Measurements from ENCODE around the gene PDIA6.

Gene PDIA6, protein sequence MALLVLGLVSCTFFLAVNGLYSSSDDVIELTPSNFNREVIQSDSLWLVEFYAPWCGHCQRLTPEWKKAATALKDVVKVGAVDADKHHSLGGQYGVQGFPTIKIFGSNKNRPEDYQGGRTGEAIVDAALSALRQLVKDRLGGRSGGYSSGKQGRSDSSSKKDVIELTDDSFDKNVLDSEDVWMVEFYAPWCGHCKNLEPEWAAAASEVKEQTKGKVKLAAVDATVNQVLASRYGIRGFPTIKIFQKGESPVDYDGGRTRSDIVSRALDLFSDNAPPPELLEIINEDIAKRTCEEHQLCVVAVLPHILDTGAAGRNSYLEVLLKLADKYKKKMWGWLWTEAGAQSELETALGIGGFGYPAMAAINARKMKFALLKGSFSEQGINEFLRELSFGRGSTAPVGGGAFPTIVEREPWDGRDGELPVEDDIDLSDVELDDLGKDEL

DNA sequence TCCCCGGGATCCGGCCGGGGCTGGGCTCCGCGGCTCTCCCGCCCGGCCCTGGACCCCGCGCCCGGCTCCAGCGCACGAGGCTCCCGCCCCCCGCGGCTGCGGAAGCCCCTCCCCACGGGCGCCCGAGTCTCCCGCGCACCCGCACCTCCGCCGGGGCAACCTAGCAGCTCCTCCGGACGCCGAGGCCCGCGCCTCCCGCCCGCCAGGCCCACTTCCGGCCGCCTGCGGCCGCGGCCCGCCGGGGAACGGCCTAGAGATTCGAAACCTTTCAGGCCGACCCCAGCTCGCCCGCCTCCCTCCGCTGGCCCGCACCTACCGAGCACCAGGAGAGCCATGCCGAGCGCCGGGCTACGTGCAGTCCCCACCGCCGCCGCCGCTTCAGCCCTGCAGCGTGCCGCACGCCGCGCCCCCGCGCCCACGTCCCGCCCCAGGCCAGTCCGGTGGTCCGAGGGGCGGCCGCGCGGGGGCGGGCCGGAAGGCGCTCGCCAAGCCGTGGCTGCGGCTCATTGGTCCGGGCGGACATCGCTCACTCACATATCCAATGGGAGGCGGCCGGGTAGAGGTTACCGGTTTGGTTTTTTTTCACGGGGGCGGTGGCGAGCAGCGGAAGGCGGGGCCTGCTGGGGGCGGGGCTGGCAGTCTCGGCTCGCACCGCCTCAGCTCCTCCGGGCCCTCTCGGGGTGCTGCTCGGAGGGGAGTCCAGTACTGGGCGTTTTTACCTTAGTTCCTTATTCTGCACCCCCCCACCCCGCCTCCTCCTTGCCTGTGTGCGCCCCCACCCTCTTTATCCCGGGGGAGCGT, at the start of gene PDIA6:
PDIA6 (minus strand) TSS at position 424 of the 801 bp plus-strand sequence; CDS start at position 335, 89 bp downstream.
- DNase-seq (ENCODE audit: low spot score): peak; percentile 98

DNA sequence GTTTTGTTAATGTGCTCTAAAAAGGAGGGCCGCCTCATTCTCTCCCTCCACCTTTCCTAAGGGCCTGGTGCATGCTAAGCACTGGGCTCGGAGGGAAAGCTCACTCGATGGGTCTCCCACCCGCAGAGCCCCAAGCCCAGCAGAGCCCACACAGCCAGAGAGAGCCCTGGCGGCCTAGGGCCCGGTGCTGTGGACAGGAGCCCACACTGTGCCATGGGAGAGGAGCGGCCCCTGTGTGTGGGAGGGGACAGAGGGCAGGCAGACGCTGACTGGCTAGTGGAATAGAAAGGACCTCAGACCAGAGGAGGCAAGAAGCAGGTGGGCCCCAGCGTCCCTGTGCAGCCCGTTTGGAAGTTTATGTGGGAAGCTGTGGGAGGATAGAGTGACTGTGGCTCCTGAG, 49.7 kb upstream of the PDIA6 start:
- no peak for DNase-seq (ENCODE audit: low spot score)

DNA sequence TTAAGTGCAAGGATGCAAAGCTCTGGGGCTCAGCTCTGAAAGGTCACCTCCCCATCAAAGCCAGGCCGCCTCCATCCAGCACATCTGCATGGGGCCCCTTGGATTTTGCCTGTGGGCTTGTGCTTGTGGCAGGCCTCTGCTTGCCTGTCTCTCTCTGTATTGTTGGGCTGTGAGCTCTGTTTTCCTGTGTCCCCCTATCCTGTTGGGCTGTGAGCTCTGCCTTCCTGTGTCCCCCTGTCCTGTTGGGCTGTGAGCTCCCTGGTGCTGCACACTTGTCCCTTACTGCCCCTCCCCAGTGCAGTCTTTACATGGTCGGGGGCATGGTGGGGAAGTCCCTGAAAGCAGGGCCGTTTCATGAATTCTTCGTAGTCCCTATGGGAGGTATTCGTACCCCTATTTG, 49.2 kb upstream of the PDIA6 start:
- no peak for DNase-seq (ENCODE audit: low spot score)

DNA sequence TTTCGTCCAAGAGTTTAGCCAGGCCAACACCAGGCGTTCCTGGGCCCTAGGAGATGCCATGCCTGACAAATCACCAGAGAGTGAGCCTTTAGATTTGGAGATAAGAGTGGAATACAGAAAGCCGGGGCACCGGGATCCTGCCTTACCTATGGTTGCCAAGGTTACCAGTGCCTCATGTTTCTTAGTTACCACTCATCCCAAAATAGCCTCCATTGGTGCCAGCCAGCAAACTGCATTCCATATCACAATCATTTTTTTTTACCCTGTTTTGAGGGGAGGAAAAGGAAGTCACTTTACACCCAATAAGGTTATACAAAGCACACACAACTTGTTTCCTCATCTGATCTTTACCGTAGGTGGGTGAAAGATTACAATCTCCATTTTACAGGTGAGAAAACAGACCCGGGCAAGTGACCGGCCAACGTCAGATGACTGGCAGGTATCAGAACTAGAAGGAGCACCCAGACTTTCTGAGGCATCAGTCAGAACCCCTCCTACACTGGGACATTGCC, 48.3 kb upstream of the PDIA6 start:
- DNase-seq (ENCODE audit: low spot score): no peak

DNA sequence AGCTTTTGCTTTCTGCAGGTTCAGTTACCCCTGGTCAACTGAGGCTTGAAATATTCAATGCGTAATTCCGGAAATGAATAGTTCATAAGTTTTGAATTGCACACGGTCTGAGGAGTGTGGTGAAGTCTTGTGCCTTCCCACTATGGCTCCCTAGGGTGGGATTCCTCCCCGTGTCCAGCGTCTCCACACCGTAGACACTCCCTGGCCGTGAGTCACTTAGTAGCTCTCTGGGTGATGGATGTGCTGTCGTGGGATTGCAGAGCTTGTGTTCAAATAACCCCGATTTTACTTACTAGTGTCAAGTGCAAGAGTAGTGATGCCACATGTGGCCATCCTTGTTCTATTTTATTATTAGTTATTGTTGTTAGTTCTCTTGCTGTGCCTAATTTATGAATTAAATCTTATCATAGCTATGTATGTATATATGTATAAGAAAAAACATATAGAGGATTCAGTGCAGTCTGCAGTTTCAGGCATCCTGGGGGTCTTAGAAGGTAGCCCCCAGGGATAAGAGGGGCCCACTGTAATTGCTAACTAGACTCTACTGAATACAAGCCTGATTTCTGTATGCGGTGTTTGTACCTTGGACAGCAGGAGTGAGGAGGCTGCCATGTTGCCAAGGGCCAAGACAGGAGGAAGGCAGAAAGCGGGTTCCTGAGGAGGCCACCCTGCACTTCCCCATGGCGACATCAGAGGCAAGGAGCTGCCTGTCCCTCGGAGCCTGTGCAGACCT, 47.7 kb upstream of the PDIA6 start:
- no peak for DNase-seq (ENCODE audit: low spot score)

DNA sequence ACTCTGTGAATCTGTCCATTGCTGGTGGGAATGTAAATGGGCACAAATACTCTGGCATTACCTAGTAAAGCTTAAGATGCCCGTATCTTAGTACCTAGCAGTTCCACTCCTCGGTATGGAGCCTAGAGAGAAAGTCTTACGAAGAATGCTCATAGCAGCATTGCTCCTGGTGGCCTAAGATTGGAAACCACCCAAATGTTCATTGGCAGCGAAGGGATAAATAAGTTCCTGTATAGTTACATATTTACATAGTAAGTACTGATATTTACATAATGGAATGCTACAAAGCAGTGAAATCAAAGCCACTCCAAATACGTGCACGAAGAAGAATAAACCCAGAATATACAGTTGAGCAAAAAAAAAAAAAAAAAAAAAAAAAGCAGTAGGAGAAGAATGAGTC, 46.7 kb upstream of the PDIA6 start:
- no peak for DNase-seq (ENCODE audit: low spot score)

DNA sequence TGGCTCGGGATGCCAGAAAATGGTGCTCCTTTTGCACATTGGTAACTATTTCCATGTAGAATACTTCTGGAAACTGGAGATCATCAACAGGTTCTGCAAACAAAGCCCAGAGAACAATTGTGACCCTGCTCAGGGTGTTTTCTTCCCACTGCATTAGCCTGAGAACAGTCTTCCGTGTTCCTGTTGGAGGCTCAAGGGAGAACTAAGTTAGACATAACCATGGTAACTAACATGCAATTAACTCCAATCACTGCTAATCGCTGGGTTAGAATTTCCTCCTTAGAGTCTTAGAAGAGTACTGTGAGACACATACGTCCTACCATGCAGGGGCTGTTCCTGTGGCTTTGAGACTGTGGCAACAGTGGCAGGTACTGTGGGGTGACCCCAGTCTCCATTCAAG, 36.0 kb upstream of the PDIA6 start:
- no peak for DNase-seq (ENCODE audit: low spot score)

DNA sequence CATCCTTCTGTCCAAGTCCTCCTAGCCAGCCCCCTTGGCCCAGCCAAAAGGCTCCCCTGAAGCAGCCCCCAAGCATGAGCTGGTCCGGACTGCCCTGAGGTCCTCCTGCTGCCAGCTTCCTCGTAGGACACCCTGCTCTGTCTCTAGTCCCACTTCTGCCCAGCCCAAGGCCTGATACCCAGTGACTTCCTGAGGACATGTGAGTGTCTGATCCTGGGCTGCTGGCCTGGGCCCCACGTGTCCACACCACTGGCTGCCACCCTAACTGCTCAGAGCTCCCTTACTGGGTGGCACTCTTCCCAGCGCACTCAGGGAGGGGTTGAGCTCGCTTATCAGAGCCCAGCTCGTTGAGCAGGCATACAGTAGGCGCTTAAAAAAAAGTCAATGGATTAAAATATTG, 34.4 kb upstream of the PDIA6 start:
- no peak for DNase-seq (ENCODE audit: low spot score)

DNA sequence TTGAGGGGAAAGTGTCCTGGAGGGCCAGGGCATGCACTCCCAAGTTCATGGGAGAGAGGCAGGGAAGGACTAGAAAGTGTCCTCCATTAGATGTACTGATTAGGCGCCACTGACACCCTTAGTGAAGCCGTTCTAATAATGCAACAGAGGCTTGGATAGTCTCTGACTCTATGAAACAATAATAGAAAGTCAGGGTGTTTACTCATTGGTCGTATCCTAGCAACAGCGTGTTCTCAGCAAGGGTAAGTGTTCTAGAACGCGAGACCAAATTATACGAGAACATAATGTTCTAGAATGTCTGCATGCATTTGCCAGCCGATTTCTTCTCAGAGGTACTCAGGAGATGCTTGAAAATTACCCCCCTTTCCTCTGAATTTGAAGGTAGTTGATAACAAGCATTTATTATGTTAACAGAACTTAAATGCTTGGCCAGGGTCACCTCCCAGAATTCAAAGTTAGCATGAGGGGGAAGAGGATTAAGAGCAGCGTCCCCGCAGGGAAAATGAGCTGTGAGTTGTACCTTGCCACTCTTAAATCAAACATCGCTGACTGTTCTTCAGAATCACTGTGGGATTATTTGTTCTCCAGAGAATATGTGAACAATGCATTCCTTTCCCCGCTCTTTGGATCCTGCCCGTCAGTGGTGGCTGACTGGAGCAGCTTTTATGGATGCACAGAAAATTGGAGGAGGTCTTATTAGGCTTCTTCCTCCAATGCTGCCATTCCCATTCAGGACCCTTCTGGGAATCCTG, 33.7 kb upstream of the PDIA6 start:
- DNase-seq (ENCODE audit: low spot score): no peak

DNA sequence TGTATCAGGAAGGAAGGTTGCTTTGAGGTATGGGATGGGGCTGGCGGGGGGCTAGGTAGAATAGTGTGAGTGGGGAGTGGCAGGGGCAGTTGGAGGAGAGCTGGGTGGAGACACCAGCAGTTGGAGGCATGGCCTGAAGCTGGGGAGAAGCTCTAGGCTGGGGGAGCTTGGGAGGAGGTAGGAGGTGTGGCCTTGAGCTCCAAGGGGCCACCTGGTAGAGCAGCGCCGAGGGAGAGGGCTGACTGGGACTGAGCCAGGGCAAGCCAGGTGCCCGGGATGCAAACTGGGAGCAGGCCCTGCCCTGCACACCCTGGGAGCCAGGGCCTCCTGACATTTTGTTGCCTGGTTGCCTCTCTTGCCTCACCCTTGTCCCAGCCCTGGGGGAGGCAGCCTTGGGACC, 33.1 kb upstream of the PDIA6 start:
- no peak for DNase-seq (ENCODE audit: low spot score)

DNA sequence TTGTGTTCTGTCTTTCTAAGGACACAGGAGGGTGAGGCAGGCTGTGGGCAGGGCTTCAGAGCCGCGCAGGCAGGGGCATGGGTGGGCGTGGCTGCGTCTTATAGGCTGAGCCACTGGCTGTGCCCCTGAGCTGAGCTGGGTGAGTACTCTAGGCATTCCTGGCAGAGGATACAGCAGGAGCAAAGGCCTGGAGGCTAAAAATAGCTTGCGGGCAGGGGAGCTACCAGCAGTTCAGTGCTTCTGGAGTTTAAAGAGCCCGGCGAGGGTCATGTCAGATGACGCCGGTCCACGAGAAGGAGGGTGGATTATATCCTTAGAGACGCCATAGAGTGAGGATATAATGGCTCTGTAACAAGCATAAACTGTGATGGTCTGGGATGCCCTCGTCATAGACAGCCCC, 31.5 kb upstream of the PDIA6 start:
- peak; percentile 72 for DNase-seq (ENCODE audit: low spot score)

DNA sequence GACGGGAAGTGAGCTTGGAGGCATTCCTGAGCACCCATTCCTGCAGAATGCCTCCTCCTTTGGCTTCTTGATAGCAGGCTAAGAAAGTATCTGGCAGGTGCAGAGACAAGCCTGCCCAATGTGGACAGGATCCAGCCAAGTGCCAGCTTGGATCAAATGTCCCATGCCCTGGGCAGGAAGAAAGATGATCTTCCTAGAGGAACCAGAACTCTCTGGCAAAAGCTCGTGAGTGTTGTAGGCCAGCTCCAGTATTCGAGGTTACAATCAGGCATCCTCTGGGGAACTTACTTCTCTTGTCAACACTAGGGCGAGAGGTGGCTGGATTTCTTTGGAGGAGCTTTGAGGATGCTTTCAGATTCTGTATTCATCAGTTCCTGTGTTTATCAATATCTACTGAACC, 29.9 kb upstream of the PDIA6 start:
- no peak for DNase-seq (ENCODE audit: low spot score)

DNA sequence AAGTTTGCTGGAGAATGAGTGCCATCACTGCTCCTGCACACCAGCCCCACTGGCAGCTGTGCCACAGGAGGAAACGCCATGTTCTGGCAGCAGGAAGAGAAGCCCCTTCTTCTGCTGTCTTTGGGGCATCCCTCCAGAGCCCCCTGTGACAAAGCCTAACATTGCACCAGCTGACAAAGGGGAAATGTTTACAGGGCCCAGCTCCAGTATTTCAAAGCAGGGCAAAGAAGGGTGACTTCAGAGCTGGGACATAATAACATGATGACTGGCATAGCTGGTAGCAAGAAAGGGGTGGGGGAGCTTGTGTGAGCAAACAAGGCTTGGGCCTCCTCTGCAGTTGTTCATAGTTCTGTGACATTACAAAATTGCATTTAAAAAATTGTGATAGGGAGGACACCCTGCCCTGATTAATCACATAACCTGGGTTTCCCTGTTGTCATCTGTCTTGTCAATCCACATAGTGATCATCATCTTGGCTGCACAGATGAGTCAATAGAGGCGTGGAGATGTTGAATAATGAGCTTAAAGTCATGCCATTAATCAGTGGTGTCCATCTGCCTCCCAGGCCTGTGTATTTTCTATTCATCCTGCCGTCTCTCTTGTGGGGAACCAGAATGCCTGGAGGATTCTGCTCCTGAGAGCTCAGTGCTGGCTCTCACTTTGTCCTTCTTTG, 29.1 kb upstream of the PDIA6 start:
- no peak for DNase-seq (ENCODE audit: low spot score)

DNA sequence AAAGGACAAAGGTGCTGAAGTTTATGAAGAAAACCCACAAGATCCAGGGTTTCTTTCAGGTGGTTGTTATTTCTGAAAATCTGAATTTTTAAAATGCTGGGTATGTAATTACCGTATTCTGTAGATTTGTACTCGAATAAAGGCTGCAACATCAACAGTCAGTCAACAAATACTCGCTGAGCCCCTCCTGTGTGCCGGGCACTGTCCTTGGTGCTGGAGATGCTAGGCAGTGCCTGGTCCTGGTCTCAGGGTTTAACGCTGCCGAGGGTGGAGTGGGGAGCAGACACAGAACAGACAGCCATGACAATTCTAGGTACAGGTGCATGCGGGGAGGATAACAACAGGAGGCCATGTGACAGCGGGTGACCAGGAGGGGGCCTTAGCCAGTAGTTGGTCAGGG, 27.2 kb upstream of the PDIA6 start:
- peak; percentile 65 for DNase-seq (ENCODE audit: low spot score)

DNA sequence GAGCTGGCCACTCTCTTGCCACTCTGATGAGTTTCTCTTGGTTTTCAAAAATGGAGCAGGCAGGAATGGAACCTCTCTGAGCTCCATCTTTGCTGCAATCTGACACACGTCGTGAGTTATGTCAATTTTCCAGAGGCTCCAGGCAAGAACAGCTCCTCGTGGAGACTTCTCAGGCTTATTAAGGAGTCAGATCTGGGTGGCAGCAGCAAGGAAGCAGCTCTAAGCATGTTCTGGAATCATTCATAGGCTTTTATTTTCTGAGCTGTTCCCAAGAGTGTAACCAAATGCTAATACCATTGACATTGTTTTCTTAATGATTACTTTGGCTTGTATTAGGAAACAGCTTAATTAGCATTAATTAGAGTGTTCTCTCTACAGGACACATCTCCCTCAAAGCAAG, 26.1 kb upstream of the PDIA6 start:
- DNase-seq (ENCODE audit: low spot score): no peak

DNA sequence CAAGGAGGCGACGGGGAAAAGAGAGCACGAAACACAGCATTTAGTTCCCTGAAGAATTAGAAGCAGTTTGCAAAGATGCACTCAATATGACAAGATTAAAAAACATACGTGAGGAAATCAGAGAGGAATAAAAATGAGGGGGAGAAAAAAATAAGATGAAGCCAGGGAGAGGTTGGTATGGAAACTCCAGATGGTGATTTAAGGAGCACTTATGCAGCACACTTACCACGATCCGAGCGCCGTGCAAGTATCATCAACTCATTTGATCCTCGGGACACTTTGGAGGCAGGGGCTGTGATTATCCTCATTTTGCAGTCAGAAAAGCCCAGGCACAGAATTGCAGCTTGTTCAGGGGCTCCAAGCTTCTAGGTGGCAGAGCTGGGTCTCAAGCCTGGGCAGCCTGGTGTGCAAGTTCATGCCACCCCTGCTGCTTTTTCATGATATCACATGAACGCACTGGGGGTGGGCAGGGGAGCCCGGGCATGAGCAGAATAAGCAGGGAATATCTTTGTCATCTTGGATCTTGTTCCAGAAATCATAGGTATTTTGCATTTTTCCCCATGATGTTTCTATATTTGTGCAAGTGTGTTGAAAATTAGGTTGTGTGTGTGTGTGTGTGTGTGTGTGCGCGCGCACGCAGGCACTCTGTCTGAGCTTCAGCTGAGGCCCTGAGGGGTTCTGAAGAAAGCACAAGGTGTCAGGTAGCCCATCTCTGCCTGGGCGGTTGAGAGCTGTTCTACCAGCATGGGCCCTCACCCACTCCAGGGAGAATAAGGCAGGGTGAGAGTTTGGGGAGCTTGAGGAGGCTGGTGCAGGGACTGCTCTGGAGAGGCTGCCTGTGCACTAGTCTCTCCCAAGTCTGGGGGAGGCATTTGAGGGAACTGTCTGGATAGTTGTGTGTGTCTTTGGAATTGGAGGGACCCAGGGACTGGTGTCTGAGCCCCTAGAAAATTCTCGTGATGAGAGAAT, 25.0 kb upstream of the PDIA6 start:
- DNase-seq (ENCODE audit: low spot score): no peak

DNA sequence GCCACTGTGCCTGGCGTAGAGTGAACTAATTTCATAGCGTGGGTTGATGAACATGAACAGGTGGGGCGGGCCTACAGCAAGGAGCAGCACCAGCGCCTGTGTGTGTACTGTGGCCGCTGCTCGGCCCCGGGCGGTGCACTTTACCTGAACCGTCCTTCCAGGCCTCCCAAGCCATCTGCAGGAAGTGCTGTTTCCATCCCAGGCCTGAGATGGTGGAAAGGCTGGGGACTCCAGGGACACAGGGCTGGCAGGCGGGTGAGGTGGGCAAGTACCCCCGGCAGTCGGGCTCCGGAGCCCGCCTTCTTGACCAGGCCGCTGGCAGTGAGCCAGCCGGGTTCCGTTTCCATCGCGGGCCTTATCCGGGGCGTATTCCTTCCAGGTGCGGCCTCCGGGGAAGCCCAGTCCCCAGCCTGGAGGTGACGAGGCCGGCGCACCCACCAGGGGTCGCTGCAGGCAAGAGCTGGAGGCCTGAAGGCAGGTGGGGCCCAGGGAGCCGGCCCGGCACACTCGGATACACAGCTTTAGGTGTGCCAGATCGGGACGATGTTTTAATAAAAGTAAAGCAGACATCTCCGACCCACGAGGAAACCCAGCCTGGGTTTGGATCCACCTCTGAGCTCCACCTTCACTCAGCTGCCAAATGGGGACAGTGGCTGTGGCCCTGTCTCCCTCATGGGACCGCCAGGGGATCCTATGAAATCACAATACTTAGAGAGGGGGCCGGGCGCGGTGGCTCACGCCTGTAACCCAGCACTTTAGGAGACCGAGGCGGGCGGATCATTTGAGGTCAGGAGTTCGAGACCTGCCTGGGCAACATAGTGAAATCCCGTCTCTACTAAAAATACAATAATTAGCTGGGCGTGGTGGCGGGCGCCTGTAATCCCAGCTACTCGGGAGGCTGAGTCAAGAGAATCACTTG, 22.7 kb upstream of the PDIA6 start:
- peak; percentile 91 for DNase-seq (ENCODE audit: low spot score)

DNA sequence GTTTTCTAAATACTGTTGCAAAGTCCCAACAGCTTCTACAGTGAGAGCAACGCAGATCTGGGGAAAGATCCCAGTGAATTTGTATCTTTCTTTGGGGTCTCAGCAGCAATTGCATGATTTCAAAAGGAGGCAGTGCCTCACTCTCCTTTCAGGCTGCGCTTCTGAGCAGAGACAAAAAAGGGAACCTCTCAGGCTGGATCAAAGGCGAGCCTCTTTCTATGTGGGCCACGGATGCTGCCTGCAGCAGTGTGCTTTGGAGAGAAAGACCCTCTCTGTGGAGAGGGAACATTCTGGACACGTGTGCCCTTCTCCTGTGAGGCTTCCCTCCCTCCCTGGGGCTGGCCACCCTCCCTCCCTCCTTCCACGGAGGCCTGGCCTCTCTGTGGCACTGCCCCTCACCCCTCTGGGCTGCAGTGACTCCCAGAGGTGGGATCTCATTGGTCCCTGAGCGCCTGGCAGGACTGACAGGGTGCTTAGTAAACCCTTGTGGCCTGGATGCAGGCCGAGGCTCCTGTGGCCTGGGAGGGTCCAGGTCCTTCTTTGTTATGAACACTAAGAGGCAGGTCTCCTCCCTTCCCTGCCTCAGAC, 21.6 kb upstream of the PDIA6 start:
- DNase-seq (ENCODE audit: low spot score): no peak
